SK-N-SH treated with all-trans-retinoic acid at 6 μM for 48 hours (cell line): Measurements from ENCODE around the gene THAP3.

ENCODE experiments used
- ATAC-seq: fragments of 200-7000 bp; cut with Tn5 transposase; 3 replicates; pipeline ENCODE4 v1.9.1; 2020; ENCODE audit warnings: mild to moderate bottlenecking, moderate library complexity
- ARNTL ChIP-seq: fragments of 450-650 bp; formaldehyde crosslinking; IDR thresholded peaks from 2 replicates; pipeline ENCODE4 v1.5.0; 2020; ENCODE audit warnings: low read depth, mild to moderate bottlenecking, moderate library complexity, borderline replicate concordance
- BACH2 ChIP-seq: fragments of 250-450 bp; sonication (Bioruptor Pico); IDR thresholded peaks from 2 replicates; pipeline ENCODE4 v1.9.0; 2021; ENCODE audit warnings: mild to moderate bottlenecking, borderline replicate concordance
- CSDC2 ChIP-seq: fragments of 250-450 bp; sonication (Bioruptor Pico); IDR thresholded peaks from 2 replicates; pipeline ENCODE4 v1.5.0; 2020; ENCODE audit warnings: mild to moderate bottlenecking, moderate library complexity
- CSRNP3 ChIP-seq: fragments of 250-450 bp; sonication (Bioruptor Pico); IDR thresholded peaks from 2 replicates; pipeline ENCODE4 v1.5.1; 2021; ENCODE audit warnings: mild to moderate bottlenecking, moderate library complexity
- ESRRG ChIP-seq: fragments of 250-450 bp; sonication (Bioruptor Pico); IDR thresholded peaks from 2 replicates; pipeline ENCODE4 v1.6.1; 2021; ENCODE audit warnings: mild to moderate bottlenecking
- GLIS3 ChIP-seq: fragments of 250-450 bp; sonication (Bioruptor Pico); IDR thresholded peaks from 2 replicates; pipeline ENCODE4 v1.5.0; 2020; ENCODE audit warnings: mild to moderate bottlenecking, moderate library complexity
- OSR1 ChIP-seq: fragments of 250-450 bp; sonication (Bioruptor Pico); IDR thresholded peaks from 2 replicates; pipeline ENCODE4 v1.8.0; 2022; ENCODE audit warnings: moderate library complexity, mild to moderate bottlenecking, inconsistent platforms
- PATZ1 ChIP-seq: fragments of 250-450 bp; sonication (Bioruptor Pico); IDR thresholded peaks from 2 replicates; pipeline ENCODE4 v1.8.0; 2020; ENCODE audit warnings: mild to moderate bottlenecking, moderate library complexity, borderline replicate concordance
- RARB ChIP-seq: fragments of 250-450 bp; sonication (Bioruptor Pico); IDR thresholded peaks from 2 replicates; pipeline ENCODE4 v1.8.0; 2021; ENCODE audit warnings: mild to moderate bottlenecking, moderate library complexity
- SNAI2 ChIP-seq: fragments of 250-450 bp; sonication (Bioruptor Pico); IDR thresholded peaks from 2 replicates; pipeline ENCODE4 v1.5.0; 2020; ENCODE audit warnings: mild to moderate bottlenecking, moderate library complexity
- TOX ChIP-seq: fragments of 250-450 bp; sonication (Bioruptor Pico); IDR thresholded peaks from 2 replicates; pipeline ENCODE4 v1.8.0; 2021; ENCODE audit warnings: mild to moderate bottlenecking, moderate library complexity, borderline replicate concordance
- TSHZ2 ChIP-seq: fragments of 250-450 bp; sonication (Bioruptor Pico); IDR thresholded peaks from 2 replicates; pipeline ENCODE4 v1.5.0; 2020; ENCODE audit warnings: mild to moderate bottlenecking, moderate library complexity
- ZC3H10 ChIP-seq: fragments of 250-450 bp; sonication (Bioruptor Pico); IDR thresholded peaks from 2 replicates; pipeline ENCODE4 v1.5.1; 2021; ENCODE audit warnings: mild to moderate bottlenecking, moderate library complexity
- ZFP30 ChIP-seq: fragments of 450-650 bp; formaldehyde crosslinking; IDR thresholded peaks from 2 replicates; pipeline ENCODE4 v1.5.0; 2022; ENCODE audit warnings: mild to moderate bottlenecking, moderate library complexity
- ZNF565 ChIP-seq: fragments of 450-650 bp; formaldehyde crosslinking; conservative IDR thresholded peaks from 2 replicates; pipeline ENCODE4 v1.5.0; 2020; ENCODE audit warnings: low read depth, mild to moderate bottlenecking, moderate library complexity
- ZNF70 ChIP-seq: fragments of 450-650 bp; formaldehyde crosslinking; IDR thresholded peaks from 2 replicates; pipeline ENCODE4 v1.5.0; 2020; ENCODE audit warnings: mild to moderate bottlenecking, moderate library complexity
- ZNF8 ChIP-seq: fragments of 450-650 bp; formaldehyde crosslinking; IDR thresholded peaks from 2 replicates; pipeline ENCODE4 v1.5.0; 2020; ENCODE audit warnings: mild to moderate bottlenecking, moderate library complexity

The THAP3 gene

GRCh38 chr1:6578624-6579373 lies 45.9 kb upstream of the THAP3 start (continued):
- TF ChIP-seq SNAI2 (CRISPR knock-in tag) (no peak), GLIS3 (no peak)

GRCh38 chr1:6579374-6580118 lies 45.1 kb upstream of the THAP3 start, which contains the start of gene ZBTB48:
TSS of gene ZBTB48 (plus strand) at chr1:6579994. CDS start at chr1:6580610, 616 bp downstream.
- TF ChIP-seq TOX (no peak), SNAI2 (CRISPR knock-in tag) (no peak), ZNF70 (CRISPR knock-in tag) (no peak), OSR1 (CRISPR knock-in tag) (no peak), CSDC2 (no peak), TSHZ2 (CRISPR knock-in tag) (no peak), PATZ1 (no peak), BACH2 (CRISPR knock-in tag) (no peak), ZNF565 (CRISPR knock-in tag) (no peak), ZNF8 (no peak)

GRCh38 chr1:6580119-6580592 lies 44.5 kb upstream of the THAP3 start:
- peak; percentile 57 for ATAC-seq
- no peak for TF ChIP-seq ESRRG (CRISPR knock-in tag)
- no peak for TF ChIP-seq TSHZ2 (CRISPR knock-in tag)
- no peak for TF ChIP-seq ZNF8
- TF ChIP-seq BACH2 (CRISPR knock-in tag) = no peak
- no peak for TF ChIP-seq RARB
- no peak for TF ChIP-seq ZC3H10 (CRISPR knock-in tag)
- no peak for TF ChIP-seq CSRNP3
- TF ChIP-seq ARNTL (CRISPR knock-in tag) = no peak
- TF ChIP-seq TOX = no peak
- TF ChIP-seq GLIS3 = no peak
- no peak for TF ChIP-seq ZNF70 (CRISPR knock-in tag)
- TF ChIP-seq ZFP30 (CRISPR knock-in tag) = no peak
- no peak for TF ChIP-seq OSR1 (CRISPR knock-in tag)

More at GRCh38 chr1:6579374-6580118, 45.1 kb upstream of the THAP3 start, which contains the start of gene ZBTB48:
- ATAC-seq = peak; percentile 98
